Body of pancreas (tissue), 4 donors: ENCODE results near the gene MYO5C. TPM values are rescaled to one million over a fixed set of nuclear protein-coding genes. Genes with fewer than 3 reads are reported as not detected.

Experiments
- ATAC-seq: fragments of 150-250 bp; one replicate; pipeline ENCODE4 v1.9.1; 2016
- DNase-seq, 4 donors: peaks; one replicate each; pipeline ENCODE4 v3.0.0-alpha.2; 2019
- H3K27ac ChIP-seq, 4 donors: fragments of 200-600 bp; sonication (generic); 1 replicate in 3 of 4; 2 replicates in 1 of 4; pipeline versions ENCODE4 v1.5.1 to v1.6.1; 2016 to 2019; ENCODE audit warnings: mild to moderate bottlenecking in 1 of 4, mixed read lengths in 1 of 4, moderate library complexity in 1 of 4
- H3K27me3 ChIP-seq, 2 donors: fragments of 200-600 bp; sonication (generic); one replicate each; pipeline ENCODE4 v1.6.0; 2016; ENCODE audit warnings: mild to moderate bottlenecking in 1 of 2
- H3K36me3 ChIP-seq, 2 donors: fragments of 200-600 bp; sonication (generic); replicated peaks in 1 of 2; 2 replicates each; pipeline ENCODE4 v1.5.1; 2016; ENCODE audit warnings: low read depth in 2 of 2; ENCODE audit not compliant: insufficient read depth in 1 of 2
- H3K4me1 ChIP-seq: fragments of 200-600 bp; sonication (generic); one replicate; pipeline ENCODE4 v1.6.0; 2016
- H3K4me3 ChIP-seq, 2 donors: fragments of 200-600 bp; sonication (generic); 1 replicate in 1 of 2; 2 replicates in 1 of 2; pipeline ENCODE4 v1.5.1; 2016 to 2019
- H3K9me3 ChIP-seq, 3 donors: fragments of 200-600 bp; sonication (generic); 1 replicate in 2 of 3; 2 replicates in 1 of 3; pipeline ENCODE4 v1.5.1; 2016
- CTCF ChIP-seq, 7 experiments: fragments of 450-650 bp in 4 of 7; fragments of 200-600 bp in 3 of 7; sonication (generic) in 3 of 7; IDR thresholded peaks; one replicate each; pipeline ENCODE4 v1.5.1; 2016 to 2019; ENCODE audit warnings: antibody characterized with exemption in 7 of 7
- POLR2A ChIP-seq, 3 donors: fragments of 450-650 bp; IDR thresholded peaks; one replicate each; pipeline ENCODE4 v1.6.1; 2016; ENCODE audit warnings: antibody characterized with exemption in 3 of 3, mild to moderate bottlenecking in 2 of 3
- WGBS, 2 donors: methylation state at CpG; one replicate each; pipeline ENCODE4 v1.1.5; 2017; 5-methylcytosine and 5-hydroxymethylcytosine counted together
- intact Hi-C: fragments of 100-400 bp; cut with DNase I; formaldehyde crosslinking; loops from one replicate; pipeline ENCODE4 v1.15.1; 2023
- microRNA counts, 2 donors: library from miRNA; unstranded; fragments of <30 nt; microRNA quantifications; one replicate each; lab custom pipeline; 2017
- microRNA-seq, 2 donors: library from miRNA; unstranded; fragments of <30 nt; microRNA quantifications; one replicate each; pipeline ENCODE4, GENCODE V29; 2016; ENCODE audit warnings: borderline number of aligned reads in 2 of 2, borderline replicate concordance in 2 of 2
- small RNA-seq: library from RNA; depleted of rRNA; stranded (forward); fragments of <200 nt; gene quantifications from one replicate; pipeline ENCODE3, GENCODE V24; 2016
- total RNA-seq, 2 donors: library from RNA; depleted of rRNA; stranded (reverse); fragments of >200 nt; gene quantifications; one replicate each; pipeline ENCODE4 v1.1.0, GENCODE V29; 2016

The MYO5C gene
- total RNA-seq, 2 donors from 2014 or later: 34.8 to 76.8 TPM

- no peak for ATAC-seq
- H3K27me3 ChIP-seq: no peaks in the 10 kb centered on the region
- TF ChIP-seq CTCF (IDR thresholded peaks at IDR 0.05) (no peak), POLR2A (IDR thresholded peaks at IDR 0.05) (no peak)
- peaks cover 0 to 8% of the 10 kb centered on the region in 2 donors for H3K36me3 ChIP-seq
- intact Hi-C loops: no loop called here
- no peaks in the 10 kb centered on the region for H3K9me3 ChIP-seq
- no peaks in the 10 kb centered on the region for H3K4me1 ChIP-seq
- 93 to 94% methylated on average over 5 of the region's 5 CpGs for WGBS, 2 donors
- no peak overlapping the region for H3K4me3 ChIP-seq
- H3K27ac ChIP-seq: no peak overlapping the region
- DNase-seq: no peak
These were observed 147.2 kb downstream of the MYO5C start for GRCh38 chr15:52148403-52148802.

GRCh38 chr15:52146776-52147175, 148.8 kb downstream of the MYO5C start:
- Histone ChIP-seq H3K9me3 (no peaks in the 10 kb centered on the region), H3K4me3 (no peak overlapping the region), H3K36me3 (peaks cover 0 to 6% of the 10 kb centered on the region in 2 donors), H3K27me3 (no peaks in the 10 kb centered on the region), H3K27ac (no peak overlapping the region), H3K4me1 (peaks cover 3% of the 10 kb centered on the region)
- TF ChIP-seq POLR2A (IDR thresholded peaks at IDR 0.05) (no peak), CTCF (IDR thresholded peaks at IDR 0.05) (no peak)
- no peak for ATAC-seq
- WGBS, 2 donors: 76 to 81% methylated on average over 3 of the region's 3 CpGs
- intact Hi-C loops: no loop called here
- no peak for DNase-seq

- WGBS, 2 donors: 86 to 94% methylated on average over 2 of the region's 2 CpGs
- intact Hi-C loops: no loop called here
- peaks cover 0 to 6% of the 10 kb centered on the region in 2 donors for H3K36me3 ChIP-seq
- H3K27ac ChIP-seq: no peak overlapping the region
- DNase-seq (no peak), ATAC-seq (no peak)
- no peaks in the 10 kb centered on the region for H3K27me3 ChIP-seq
- no peak overlapping the region for H3K4me3 ChIP-seq
- H3K9me3 ChIP-seq: no peaks in the 10 kb centered on the region
- TF ChIP-seq POLR2A (IDR thresholded peaks at IDR 0.05): no peak
- no peak for TF ChIP-seq CTCF (IDR thresholded peaks at IDR 0.05)
- peaks cover 3% of the 10 kb centered on the region for H3K4me1 ChIP-seq
These were observed 149.3 kb downstream of the MYO5C start for GRCh38 chr15:52146261-52146660.

- Histone ChIP-seq H3K36me3 (peaks cover 0 to 6% of the 10 kb centered on the region in 2 donors), H3K4me1 (peaks cover 5% of the 10 kb centered on the region), H3K27me3 (no peaks in the 10 kb centered on the region), H3K4me3 (no peak overlapping the region), H3K9me3 (no peaks in the 10 kb centered on the region), H3K27ac (no peak overlapping the region)
- DNase-seq: no peak
- intact Hi-C loops: no loop called here
- no peak for TF ChIP-seq POLR2A (IDR thresholded peaks at IDR 0.05)
- no peak for ATAC-seq
- 86 to 92% methylated on average over 3 to 7 of the region's 7 CpGs for WGBS, 2 donors
These were observed 150.9 kb downstream of the MYO5C start for GRCh38 chr15:52144656-52145178.

- H3K36me3 ChIP-seq: no peaks in the 10 kb centered on the region
- 78 to 90% methylated on average over 11 of the region's 11 CpGs for whole genome bisulfite sequencing, 2 donors
- no peaks in the 10 kb centered on the region for H3K27me3 ChIP-seq
- no peak overlapping the region for H3K4me3 ChIP-seq
- H3K9me3 ChIP-seq: no peaks in the 10 kb centered on the region
- intact Hi-C loops: no loop called here
- DNase-seq (no peak), ATAC-seq (no peak)
- H3K4me1 ChIP-seq: peaks cover 13% of the 10 kb centered on the region
- no peak overlapping the region for H3K27ac ChIP-seq
- TF ChIP-seq CTCF (IDR thresholded peaks at IDR 0.05): no peak
- no peak for TF ChIP-seq POLR2A (IDR thresholded peaks at IDR 0.05)
These were observed 151.7 kb downstream of the MYO5C start for GRCh38 chr15:52143873-52144272.

MicroRNAs encoded within 50 kb of the gene (microRNA counts, 767-probe panel; counts per million panel counts)
- 0 to 736 counts per million in 2 donors for microRNA hsa-miR-1266 (lab: Ali Mortazavi, UCI)

Small RNAs within 50 kb of the gene (microRNA-seq; reads per million reads assigned to microRNA genes)
- gene MIR1266: 3.7 to 6.3 reads per million in 2 donors

Small RNAs within 50 kb of the gene (small RNA-seq; reads per million reads assigned to genes)
- gene MIR1266: not detected
- not detected for gene RF00019

Other genes starting within 250 kb of the MYO5C start
- gene BCL2L10, start 183.0 kb downstream of the MYO5C start, total RNA-seq: 1 to 10 TPM; 1.0 to 9.6 TPM
- 10 to 100 TPM; 15.8 to 25.2 TPM for gene GNB5, start 104.4 kb downstream of the MYO5C start, total RNA-seq
- 10 to 100 TPM in 1 of 2 donors, 1 to 10 TPM in 1; 8.2 to 11.9 TPM for gene MYO5A, start 233.1 kb upstream of the MYO5C start, total RNA-seq